MM.1S (cell line): ENCODE measurements around the gene GRIN2D.

ENCODE experiments used
- EZH2 ChIP-seq: fragments of 300-600 bp; sonication (generic); optimal IDR thresholded peaks from 2 replicates; pipeline ENCODE3; 2017; ENCODE audit warnings: low read depth, mild to moderate bottlenecking, antibody characterized with exemption, low read length, mixed read lengths
- TF ChIP-seq, protein P1 (sequence below): fragments of 300-600 bp; sonication (generic); IDR thresholded peaks from 2 replicates; pipeline ENCODE4 v1.5.1; 2016; ENCODE audit warnings: antibody characterized with exemption, low read length, mixed read lengths

DNA sequence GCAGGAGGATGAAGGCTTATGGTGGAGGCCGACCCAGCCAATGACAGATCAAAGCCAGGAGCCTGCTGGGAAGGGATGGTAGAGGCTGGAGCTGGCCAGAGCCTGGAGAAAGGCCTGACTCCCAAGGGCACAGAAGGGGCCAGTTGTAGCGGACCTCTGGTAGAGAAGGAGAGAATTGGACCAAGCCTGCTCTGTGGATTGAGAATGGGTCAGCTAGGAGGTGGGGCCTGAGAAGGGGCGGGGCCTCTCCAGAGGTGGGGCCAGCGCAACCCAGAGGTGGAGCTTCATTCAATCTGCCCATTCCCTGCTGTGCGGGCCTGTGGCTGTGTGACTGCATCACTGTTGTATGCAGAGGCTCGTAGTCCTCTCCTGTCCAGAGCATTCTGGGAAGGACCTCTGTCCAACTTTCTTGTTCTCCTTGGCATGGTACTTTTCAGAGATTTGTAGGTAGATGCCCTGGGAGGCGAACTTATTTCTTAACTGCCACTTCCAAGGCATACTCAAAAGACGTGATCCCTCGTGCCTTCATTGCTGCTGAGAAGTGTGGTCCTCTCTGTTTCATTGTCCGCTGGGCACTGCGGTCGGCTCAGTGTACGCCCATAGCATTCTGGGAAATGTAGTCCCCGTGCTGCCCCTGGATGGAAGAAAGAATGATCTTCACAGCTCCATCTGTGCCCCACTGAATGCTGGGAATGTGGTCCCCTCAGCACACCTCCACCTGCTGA, 6.7 kb downstream of the GRIN2D start:
- no peak for TF ChIP-seq EZH2
- TF ChIP-seq, protein P1, sequence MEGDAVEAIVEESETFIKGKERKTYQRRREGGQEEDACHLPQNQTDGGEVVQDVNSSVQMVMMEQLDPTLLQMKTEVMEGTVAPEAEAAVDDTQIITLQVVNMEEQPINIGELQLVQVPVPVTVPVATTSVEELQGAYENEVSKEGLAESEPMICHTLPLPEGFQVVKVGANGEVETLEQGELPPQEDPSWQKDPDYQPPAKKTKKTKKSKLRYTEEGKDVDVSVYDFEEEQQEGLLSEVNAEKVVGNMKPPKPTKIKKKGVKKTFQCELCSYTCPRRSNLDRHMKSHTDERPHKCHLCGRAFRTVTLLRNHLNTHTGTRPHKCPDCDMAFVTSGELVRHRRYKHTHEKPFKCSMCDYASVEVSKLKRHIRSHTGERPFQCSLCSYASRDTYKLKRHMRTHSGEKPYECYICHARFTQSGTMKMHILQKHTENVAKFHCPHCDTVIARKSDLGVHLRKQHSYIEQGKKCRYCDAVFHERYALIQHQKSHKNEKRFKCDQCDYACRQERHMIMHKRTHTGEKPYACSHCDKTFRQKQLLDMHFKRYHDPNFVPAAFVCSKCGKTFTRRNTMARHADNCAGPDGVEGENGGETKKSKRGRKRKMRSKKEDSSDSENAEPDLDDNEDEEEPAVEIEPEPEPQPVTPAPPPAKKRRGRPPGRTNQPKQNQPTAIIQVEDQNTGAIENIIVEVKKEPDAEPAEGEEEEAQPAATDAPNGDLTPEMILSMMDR, result no peak
